MG63 (cell line): Measurements from ENCODE around the gene FASTKD3. TPM values are rescaled to one million over a fixed set of nuclear protein-coding genes. Genes with fewer than 3 reads are reported as not detected.

ENCODE experiments used
- DNase-seq: peaks from one replicate; pipeline ENCODE4 v3.0.0-alpha.2; 2020
- H3K27me3 ChIP-seq: fragments of 250-450 bp; sonication (Bioruptor Pico); 2 replicates; pipeline ENCODE4 v1.5.1; 2020; ENCODE audit warnings: mild to moderate bottlenecking, moderate library complexity
- H3K36me3 ChIP-seq: fragments of 250-450 bp; sonication (Bioruptor Pico); 2 replicates; pipeline ENCODE4 v1.5.1; 2020; ENCODE audit warnings: mild to moderate bottlenecking, moderate library complexity
- H3K4me3 ChIP-seq: fragments of 250-450 bp; sonication (Bioruptor Pico); 2 replicates; pipeline ENCODE4 v1.5.1; 2020; ENCODE audit warnings: mild to moderate bottlenecking, moderate library complexity
- H3K9me3 ChIP-seq: fragments of 250-450 bp; sonication (Bioruptor Pico); 2 replicates; pipeline ENCODE4 v1.5.1; 2020; ENCODE audit warnings: mild to moderate bottlenecking, moderate library complexity
- total RNA-seq: library from RNA; depleted of rRNA; stranded (reverse); fragments of >200 nt; shearing (Covaris generic); gene quantifications from 2 replicates; pipeline ENCODE4 v1.2.3, GENCODE V29; 2014; ENCODE audit warnings: low replicate concordance; rRNA removed

Gene FASTKD3
- total RNA-seq, 1 experiment from 2014 or later: 16.0 TPM

DNA sequence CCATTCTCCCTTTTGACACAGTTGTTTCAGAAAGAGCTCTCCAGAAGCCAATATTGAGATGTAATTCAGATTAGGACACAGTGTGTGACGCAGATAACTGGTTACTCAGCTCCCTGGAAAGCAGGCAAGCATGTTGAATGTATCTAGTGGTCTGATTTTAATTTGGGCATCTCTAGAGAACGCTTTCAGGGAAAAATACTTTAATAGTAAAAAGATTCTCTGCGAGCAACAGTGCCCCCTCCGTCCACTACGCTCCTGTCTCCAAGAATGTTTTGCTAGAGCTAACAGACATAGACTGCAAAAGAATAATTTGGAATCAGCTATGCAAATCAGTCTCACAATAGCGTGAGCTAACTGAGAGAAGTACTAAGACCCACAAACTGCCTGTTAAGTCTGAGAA, 41.2 kb downstream of the FASTKD3 start:
- no peak overlapping the region for H3K4me3 ChIP-seq
- no peak for DNase-seq
- no peaks in the 10 kb centered on the region for H3K36me3 ChIP-seq
- peaks cover 4% of the 10 kb centered on the region; the same call in 1 of the 2 replicates for H3K27me3 ChIP-seq
- H3K9me3 ChIP-seq: no peaks in the 10 kb centered on the region

DNA sequence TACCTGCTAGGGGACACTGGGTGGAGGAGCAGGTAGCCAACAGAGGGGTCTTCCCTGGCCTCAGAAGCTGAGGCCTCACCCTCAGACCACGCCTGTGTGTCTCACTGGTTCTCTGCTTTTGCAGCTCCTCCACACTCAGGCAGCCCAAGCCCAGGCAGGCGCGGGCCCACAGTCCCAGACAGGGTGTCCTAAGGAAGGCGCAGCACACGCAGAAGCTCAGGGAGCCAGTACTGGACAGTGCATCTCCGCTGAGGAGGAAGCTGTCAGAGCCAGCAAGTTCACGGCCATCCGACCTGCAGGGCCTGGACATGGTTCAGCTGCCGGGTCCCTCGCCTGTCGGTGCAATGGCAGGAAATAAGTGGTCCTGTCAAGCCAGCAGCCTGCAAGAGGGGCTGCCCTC, 43.2 kb downstream of the FASTKD3 start:
- no peak for DNase-seq
- H3K36me3 ChIP-seq: no peaks in the 10 kb centered on the region
- H3K27me3 ChIP-seq: peaks cover 4% of the 10 kb centered on the region; the same call in 1 of the 2 replicates
- no peak overlapping the region for H3K4me3 ChIP-seq
- H3K9me3 ChIP-seq: no peaks in the 10 kb centered on the region

DNA sequence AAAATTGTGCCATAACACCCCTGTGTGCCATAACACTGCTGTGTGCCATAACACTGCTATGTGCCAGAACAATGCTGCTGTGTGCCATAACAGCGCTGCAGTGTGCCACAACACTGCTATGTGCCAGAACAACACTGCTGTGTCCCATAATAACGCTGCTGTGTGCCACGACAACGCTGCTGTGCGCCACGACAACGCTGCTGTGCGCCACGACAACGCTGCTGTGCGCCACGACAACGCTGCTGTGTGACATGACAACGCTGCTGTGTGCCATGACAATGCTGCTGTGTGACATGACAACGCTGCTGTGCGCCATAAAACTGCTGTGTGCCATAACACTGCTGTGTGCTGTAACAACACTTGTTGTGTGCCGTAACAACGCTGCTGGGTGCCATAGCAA, 43.8 kb downstream of the FASTKD3 start:
- Histone ChIP-seq H3K9me3 (no peaks in the 10 kb centered on the region), H3K4me3 (no peak overlapping the region), H3K27me3 (peaks cover 4% of the 10 kb centered on the region; the same call in 1 of the 2 replicates), H3K36me3 (no peaks in the 10 kb centered on the region)
- DNase-seq: no peak

DNA sequence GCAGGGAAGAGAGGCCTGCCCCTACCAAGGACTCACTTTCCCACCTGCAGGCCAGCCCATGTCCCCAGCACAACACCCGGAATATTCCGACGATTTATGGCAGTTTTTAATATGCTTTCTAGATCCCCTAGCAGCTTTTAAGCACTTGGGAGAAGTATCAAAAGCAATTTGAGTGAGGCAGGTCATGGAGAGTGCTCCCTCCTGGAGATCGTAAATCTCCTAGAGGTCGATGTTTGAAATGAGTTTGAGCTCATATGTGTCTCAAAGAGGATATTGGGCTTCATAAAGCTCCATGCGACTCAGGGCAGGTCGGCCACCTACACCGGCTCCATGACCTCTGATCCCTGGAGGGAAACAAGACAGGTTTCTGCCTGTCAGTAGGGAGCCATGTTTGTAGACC, 45.2 kb downstream of the FASTKD3 start:
- Histone ChIP-seq H3K4me3 (no peak overlapping the region), H3K36me3 (no peaks in the 10 kb centered on the region), H3K27me3 (peaks cover 9% of the 10 kb centered on the region; the same call in 1 of the 2 replicates), H3K9me3 (no peaks in the 10 kb centered on the region)
- no peak for DNase-seq

DNA sequence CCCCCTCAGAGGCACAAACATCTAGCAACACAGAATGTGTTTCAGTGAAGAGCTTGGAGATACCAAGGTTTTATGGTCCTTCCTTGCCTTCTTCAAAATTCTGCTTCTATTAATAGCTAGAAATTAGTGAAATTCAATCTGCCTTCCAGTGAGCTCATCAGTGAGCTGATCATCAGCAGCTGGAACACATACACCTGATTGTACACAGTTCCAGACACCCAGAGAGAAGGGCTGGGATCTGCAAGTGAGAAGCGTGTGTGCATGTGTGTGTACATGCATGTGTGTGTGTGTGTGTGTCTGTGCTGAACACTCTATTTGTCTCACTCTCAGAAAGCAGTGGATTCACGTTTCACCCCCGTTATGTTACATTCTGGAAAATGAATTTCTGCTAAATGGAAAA, 46.4 kb downstream of the FASTKD3 start:
- peaks cover 5% of the 10 kb centered on the region; the same call in 1 of the 2 replicates for H3K27me3 ChIP-seq
- DNase-seq: no peak
- no peaks in the 10 kb centered on the region for H3K36me3 ChIP-seq
- no peak overlapping the region for H3K4me3 ChIP-seq
- H3K9me3 ChIP-seq: no peaks in the 10 kb centered on the region

DNA sequence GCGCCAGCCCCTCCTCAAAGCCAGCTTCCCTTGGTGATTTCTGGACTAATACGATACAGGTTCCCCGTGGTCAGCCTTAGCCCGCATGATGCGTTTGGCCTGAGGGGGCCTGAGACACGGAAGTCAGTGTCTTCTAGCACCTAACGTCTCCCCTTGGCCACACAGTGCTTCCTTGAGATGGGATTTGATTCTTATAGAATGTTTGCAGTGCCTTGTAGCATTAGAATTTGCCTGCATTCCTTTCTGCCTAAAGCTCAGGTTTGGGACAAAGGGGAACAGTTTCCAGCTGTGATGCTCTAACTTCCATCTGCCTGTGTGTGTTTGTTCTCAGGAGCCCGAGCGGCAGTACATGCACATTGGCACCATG, 52.3 kb downstream of the FASTKD3 start:
- no peaks in the 10 kb centered on the region for H3K36me3 ChIP-seq
- H3K9me3 ChIP-seq: no peaks in the 10 kb centered on the region
- no peak overlapping the region for H3K4me3 ChIP-seq
- DNase-seq: no peak
- peaks cover 10% of the 10 kb centered on the region; the same call in 1 of the 2 replicates for H3K27me3 ChIP-seq

DNA sequence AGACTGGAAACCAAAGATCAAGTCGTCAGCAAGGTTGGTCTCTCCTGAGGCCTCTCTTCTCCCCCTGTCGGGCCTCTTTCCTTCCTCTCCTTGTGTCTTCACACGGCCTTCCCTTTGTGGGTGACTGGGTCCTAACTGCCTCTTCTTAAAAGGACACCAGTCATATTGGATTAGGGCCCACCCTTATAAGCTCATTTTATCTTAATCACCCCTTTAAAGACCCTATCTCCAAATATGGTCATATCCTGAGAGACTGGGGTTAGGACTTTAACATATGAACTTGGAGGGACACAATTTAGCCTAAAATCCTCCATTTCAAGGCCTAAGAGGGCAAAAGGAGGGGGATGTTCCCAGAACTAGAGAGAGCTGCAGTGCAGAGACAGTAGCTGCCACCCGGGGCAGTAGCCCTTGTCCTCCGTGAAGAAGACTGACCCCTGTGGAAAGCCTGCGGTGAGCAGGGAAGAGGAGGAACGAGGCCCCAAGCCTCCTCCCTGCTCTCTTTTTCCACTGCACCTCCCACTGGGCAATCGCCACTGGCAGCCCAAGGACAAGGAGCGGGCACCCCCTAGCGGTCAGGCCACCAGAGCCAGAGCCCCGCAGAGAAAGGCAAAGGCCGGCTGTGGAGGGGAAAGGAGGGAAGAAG, 52.8 kb downstream of the FASTKD3 start:
- no peaks in the 10 kb centered on the region for H3K36me3 ChIP-seq
- H3K27me3 ChIP-seq: peaks cover 10% of the 10 kb centered on the region; the same call in 1 of the 2 replicates
- peak; percentile 71 for DNase-seq
- H3K4me3 ChIP-seq: no peak overlapping the region
- no peaks in the 10 kb centered on the region for H3K9me3 ChIP-seq

DNA sequence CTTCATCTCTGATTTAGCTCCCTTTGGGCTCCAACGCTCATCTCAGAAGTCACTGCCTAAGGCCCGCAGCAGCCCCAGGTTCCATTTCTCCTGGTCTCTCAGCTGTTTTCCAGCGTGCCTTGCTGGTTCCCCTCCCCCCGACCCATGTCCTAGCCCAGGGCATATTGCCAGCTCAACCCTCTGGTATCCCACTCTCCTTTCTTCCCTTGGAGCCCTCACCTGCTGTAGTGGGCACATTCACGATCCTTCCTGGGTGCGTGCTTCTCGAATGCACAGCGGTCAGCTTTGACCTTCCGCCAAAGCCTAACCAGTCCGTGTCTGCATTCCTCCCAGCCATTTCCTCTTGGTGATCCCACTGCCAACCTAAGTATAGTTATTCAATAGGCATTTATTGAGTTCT, 54.0 kb downstream of the FASTKD3 start:
- no peak for DNase-seq
- peaks cover 13% of the 10 kb centered on the region; the same call in 1 of the 2 replicates for H3K27me3 ChIP-seq
- H3K4me3 ChIP-seq: no peak overlapping the region
- no peaks in the 10 kb centered on the region for H3K9me3 ChIP-seq
- no peaks in the 10 kb centered on the region for H3K36me3 ChIP-seq

DNA sequence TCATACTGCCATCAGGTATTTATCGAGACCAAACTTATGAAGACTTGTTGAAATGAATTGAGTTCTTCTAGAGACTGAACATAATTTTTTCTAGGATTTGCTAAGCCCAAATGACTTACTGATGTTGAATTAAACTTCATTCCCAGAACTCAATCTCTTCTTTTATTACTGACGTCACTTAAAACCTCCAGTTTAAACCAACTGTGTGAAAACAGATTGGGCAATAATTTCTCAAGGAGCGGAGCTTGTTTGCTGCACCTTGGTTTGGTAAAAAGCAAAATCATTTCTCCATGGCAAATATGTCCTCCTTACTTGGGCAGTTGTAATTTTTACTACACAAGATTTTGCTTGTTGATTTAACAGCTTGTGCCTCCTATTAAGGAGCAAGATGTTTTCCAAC, 55.3 kb downstream of the FASTKD3 start:
- no peak overlapping the region for H3K4me3 ChIP-seq
- H3K27me3 ChIP-seq: peaks cover 7% of the 10 kb centered on the region; the same call in 1 of the 2 replicates
- no peaks in the 10 kb centered on the region for H3K9me3 ChIP-seq
- H3K36me3 ChIP-seq: no peaks in the 10 kb centered on the region
- DNase-seq: no peak

DNA sequence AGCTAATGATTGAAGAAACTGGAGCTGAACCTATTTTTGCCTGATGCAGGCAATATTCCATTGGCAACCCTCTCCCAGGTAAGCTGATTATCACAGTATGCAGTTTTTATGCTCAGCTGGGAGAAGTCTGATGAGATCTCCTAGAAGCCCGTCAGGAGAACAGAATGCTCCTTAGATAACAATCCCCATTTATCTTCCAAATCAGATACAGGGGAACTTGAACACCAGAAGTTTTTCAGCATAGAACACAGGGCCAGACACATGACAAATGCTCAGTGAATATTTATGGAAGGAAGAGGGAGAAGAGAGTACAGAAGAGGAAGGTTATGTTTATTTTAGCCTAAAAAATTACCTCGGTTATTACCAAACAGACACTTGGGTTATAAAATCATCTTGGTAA, 55.8 kb downstream of the FASTKD3 start:
- Histone ChIP-seq H3K9me3 (no peaks in the 10 kb centered on the region), H3K27me3 (peaks cover 7% of the 10 kb centered on the region; the same call in 1 of the 2 replicates), H3K4me3 (no peak overlapping the region), H3K36me3 (no peaks in the 10 kb centered on the region)
- DNase-seq: no peak

DNA sequence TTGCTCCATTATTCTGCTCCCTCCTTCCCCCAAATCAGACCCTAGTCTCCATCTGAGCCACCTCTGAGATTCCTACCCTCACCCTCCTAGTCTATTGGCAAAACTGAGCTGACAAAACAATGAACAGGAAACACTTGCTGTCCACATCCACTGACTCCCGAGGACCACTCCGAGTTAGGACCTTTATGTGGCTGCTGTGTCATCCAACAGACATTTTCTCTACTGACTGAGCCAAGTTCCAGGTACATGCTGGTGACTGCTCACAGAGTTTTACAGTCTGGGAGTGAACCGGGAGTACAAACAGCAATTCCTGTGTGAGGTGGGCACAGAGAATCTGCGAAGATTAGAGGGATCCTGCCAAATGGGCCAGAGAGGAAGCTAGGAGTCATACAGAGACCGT, 57.1 kb downstream of the FASTKD3 start:
- Histone ChIP-seq H3K36me3 (no peaks in the 10 kb centered on the region), H3K4me3 (no peak overlapping the region), H3K9me3 (no peaks in the 10 kb centered on the region), H3K27me3 (peaks cover 7% of the 10 kb centered on the region; the same call in 1 of the 2 replicates)
- no peak for DNase-seq

Other genes starting within 250 kb of the FASTKD3 start
- not detected in 2 replicates for gene CFAP90, start 17.9 kb downstream of the FASTKD3 start, total RNA-seq
- gene MTRR, start 117 bp upstream of the FASTKD3 start, total RNA-seq: 60.8 and 74.4 TPM in 2 replicates